MM.1S (cell line): ENCODE data around the gene ACVR1.

Experiments
- DNase-seq: peaks from one replicate; pipeline ENCODE4 v3.0.0-alpha.2; 2015
- H2AFZ ChIP-seq: fragments of 300-600 bp; sonication (generic); 2 replicates; pipeline ENCODE4 v1.6.0; 2016; ENCODE audit warnings: antibody characterized with exemption, low read length
- H3F3A ChIP-seq: fragments of 300-600 bp; sonication (generic); 2 replicates; pipeline ENCODE4 v1.6.1; 2016; ENCODE audit warnings: mild to moderate bottlenecking, antibody characterized with exemption, low read length, moderate library complexity, mixed read lengths; ENCODE audit not compliant: insufficient read depth
- H3K27ac ChIP-seq: fragments of 300-600 bp; sonication (generic); 2 replicates; pipeline ENCODE4 v1.5.1; 2016; ENCODE audit warnings: mild to moderate bottlenecking, low read length
- H3K27me3 ChIP-seq: fragments of 300-600 bp; sonication (generic); replicated peaks from 2 replicates; pipeline ENCODE4 v1.6.0; 2016; ENCODE audit warnings: low read length; ENCODE audit not compliant: insufficient read depth
- H3K36me3 ChIP-seq: fragments of 300-600 bp; sonication (generic); replicated peaks from 2 replicates; pipeline ENCODE4 v1.6.1; 2016; ENCODE audit warnings: mild to moderate bottlenecking, low read length, mixed read lengths; ENCODE audit not compliant: insufficient read depth
- H3K4me1 ChIP-seq: fragments of 300-600 bp; sonication (generic); 2 replicates; pipeline ENCODE4 v1.6.1; 2016; ENCODE audit warnings: low read length, mixed read lengths
- H3K4me2 ChIP-seq: fragments of 300-600 bp; sonication (generic); 2 replicates; pipeline ENCODE4 v1.6.0; 2016; ENCODE audit warnings: low read depth, low read length
- H3K4me3 ChIP-seq: fragments of 300-600 bp; sonication (generic); 2 replicates; pipeline ENCODE4 v1.5.1; 2016; ENCODE audit warnings: low read length, mixed read lengths
- H3K79me2 ChIP-seq: fragments of 300-600 bp; sonication (generic); 2 replicates; pipeline ENCODE4 v1.6.1; 2016; ENCODE audit warnings: mixed run types, low read length, mixed read lengths
- H3K9ac ChIP-seq: fragments of 300-600 bp; sonication (generic); 2 replicates; pipeline ENCODE4 v1.6.1; 2016; ENCODE audit warnings: low read length, mixed read lengths
- H3K9me2 ChIP-seq: fragments of 300-600 bp; sonication (generic); replicated peaks from 2 replicates; pipeline ENCODE4 v1.6.1; 2016; ENCODE audit warnings: mild to moderate bottlenecking, low read length, mixed read lengths; ENCODE audit not compliant: insufficient read depth
- H3K9me3 ChIP-seq: fragments of 300-600 bp; sonication (generic); replicated peaks from 2 replicates; pipeline ENCODE4 v1.6.1; 2016; ENCODE audit warnings: mild to moderate bottlenecking, low read length, mixed read lengths; ENCODE audit not compliant: insufficient read depth
- H4K20me1 ChIP-seq: fragments of 300-600 bp; sonication (generic); 2 replicates; pipeline ENCODE4 v1.6.1; 2016; ENCODE audit warnings: mild to moderate bottlenecking, low read length, moderate library complexity, mixed read lengths; ENCODE audit not compliant: insufficient read depth
- EZH2 ChIP-seq: fragments of 300-600 bp; sonication (generic); optimal IDR thresholded peaks from 2 replicates; pipeline ENCODE3; 2017; ENCODE audit warnings: low read depth, mild to moderate bottlenecking, antibody characterized with exemption, low read length, mixed read lengths
- EZH2phosphoT487 ChIP-seq: fragments of 300-600 bp; sonication (generic); IDR thresholded peaks from 2 replicates; pipeline ENCODE4 v1.6.1; 2018; ENCODE audit warnings: antibody characterized with exemption, low read length
- TF ChIP-seq, protein P1 (sequence below): fragments of 300-600 bp; sonication (generic); IDR thresholded peaks from 2 replicates; pipeline ENCODE4 v1.5.1; 2016; ENCODE audit warnings: antibody characterized with exemption, low read length, mixed read lengths

ACVR1 gene

DNA sequence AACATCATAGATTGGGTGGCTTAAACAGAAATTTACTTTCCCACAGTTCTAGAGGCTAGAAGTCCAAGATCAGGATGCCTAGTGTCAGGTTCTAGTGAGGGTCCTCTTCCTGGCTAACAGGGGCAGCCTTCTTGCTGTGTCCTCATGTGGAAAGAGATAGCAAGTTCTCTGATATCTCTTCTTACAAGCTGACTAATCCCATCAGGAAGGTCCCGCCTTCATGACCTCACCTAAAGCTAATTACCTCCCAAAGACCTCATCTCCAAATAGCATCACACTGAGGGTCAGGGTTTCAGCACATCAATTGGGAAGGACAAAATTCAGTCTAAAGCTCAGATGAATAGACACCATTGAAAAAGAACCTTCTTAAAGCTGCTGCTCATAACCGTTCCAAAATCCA is 22.9 kb downstream of the ACVR1 start:
- Histone ChIP-seq H3K36me3 (no peaks in the 10 kb centered on the region), H4K20me1 (no peaks in the 10 kb centered on the region), H3K4me3 (no peak overlapping the region), H3K4me1 (0 out of 2 replicates have a peak, but pooled peaks cover 6% of the 10 kb centered on the region), H3K27me3 (no peaks in the 10 kb centered on the region), H3K79me2 (no peaks in the 10 kb centered on the region), H3F3A (no peaks in the 10 kb centered on the region), H3K9ac (no peak overlapping the region), H3K9me2 (no peaks in the 10 kb centered on the region), H2AFZ (no peak overlapping the region), H3K4me2 (no peak overlapping the region), H3K27ac (no peak overlapping the region), H3K9me3 (no peaks in the 10 kb centered on the region)
- TF ChIP-seq, protein P1, sequence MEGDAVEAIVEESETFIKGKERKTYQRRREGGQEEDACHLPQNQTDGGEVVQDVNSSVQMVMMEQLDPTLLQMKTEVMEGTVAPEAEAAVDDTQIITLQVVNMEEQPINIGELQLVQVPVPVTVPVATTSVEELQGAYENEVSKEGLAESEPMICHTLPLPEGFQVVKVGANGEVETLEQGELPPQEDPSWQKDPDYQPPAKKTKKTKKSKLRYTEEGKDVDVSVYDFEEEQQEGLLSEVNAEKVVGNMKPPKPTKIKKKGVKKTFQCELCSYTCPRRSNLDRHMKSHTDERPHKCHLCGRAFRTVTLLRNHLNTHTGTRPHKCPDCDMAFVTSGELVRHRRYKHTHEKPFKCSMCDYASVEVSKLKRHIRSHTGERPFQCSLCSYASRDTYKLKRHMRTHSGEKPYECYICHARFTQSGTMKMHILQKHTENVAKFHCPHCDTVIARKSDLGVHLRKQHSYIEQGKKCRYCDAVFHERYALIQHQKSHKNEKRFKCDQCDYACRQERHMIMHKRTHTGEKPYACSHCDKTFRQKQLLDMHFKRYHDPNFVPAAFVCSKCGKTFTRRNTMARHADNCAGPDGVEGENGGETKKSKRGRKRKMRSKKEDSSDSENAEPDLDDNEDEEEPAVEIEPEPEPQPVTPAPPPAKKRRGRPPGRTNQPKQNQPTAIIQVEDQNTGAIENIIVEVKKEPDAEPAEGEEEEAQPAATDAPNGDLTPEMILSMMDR: no peak
- TF ChIP-seq EZH2 (no peak), EZH2phosphoT487 (no peak)
- no peak for DNase-seq

DNA sequence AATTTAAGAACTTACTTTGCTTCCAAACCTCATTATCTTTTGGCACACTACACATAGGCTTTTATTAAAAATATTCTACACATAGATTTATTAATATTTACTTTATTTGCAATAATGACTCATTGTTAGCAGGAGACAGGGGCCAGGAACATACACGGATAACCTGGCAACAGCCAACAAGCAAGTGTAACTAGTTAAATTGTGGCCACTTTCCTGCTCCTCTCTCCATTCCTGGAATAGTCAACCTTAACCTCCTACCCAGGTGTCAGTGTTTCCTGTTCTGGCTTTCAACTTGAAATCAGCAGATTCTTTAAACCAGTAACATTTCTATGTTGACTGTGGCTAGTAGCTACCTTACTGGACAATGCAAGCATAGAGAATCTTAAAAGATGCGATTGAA is 26.5 kb downstream of the ACVR1 start:
- no peak overlapping the region for H2AFZ ChIP-seq
- no peak overlapping the region for H3K4me3 ChIP-seq
- no peaks in the 10 kb centered on the region for H3K9me2 ChIP-seq
- no peaks in the 10 kb centered on the region for H3K27me3 ChIP-seq
- TF ChIP-seq, protein P1: no peak
- TF ChIP-seq EZH2 (no peak), EZH2phosphoT487 (no peak)
- no peaks in the 10 kb centered on the region for H3K79me2 ChIP-seq
- H3K4me2 ChIP-seq: peak overlapping the region; percentile 11; the same call in 1 of the 2 replicates
- H4K20me1 ChIP-seq: no peaks in the 10 kb centered on the region
- 0 out of 2 replicates have a peak, but pooled peaks cover 6% of the 10 kb centered on the region for H3K4me1 ChIP-seq
- H3K9ac ChIP-seq: no peak overlapping the region
- H3F3A ChIP-seq: no peaks in the 10 kb centered on the region
- no peak overlapping the region for H3K27ac ChIP-seq
- DNase-seq: no peak
- H3K9me3 ChIP-seq: no peaks in the 10 kb centered on the region
- no peaks in the 10 kb centered on the region for H3K36me3 ChIP-seq

DNA sequence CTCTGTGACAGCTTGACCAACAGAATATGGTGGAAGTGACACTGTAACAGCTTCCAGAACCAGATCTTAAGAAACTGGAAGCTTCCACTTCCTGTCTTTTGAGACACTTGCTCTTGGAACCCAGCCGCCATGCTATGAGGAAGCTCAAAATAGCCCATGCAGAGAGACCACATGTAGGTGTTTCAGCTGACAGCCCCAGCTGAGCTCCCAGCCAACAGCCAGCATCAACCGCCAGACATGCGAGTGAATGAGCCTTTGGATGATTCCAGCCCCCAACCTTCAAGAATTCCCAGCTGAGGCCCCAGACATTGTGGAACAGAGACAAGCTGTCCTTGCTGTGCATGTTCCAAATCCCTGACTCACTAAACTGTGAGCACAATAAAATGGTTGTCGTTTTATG is 27.9 kb downstream of the ACVR1 start:
- DNase-seq: no peak
- Histone ChIP-seq H3K4me1 (0 out of 2 replicates have a peak, but pooled peaks cover 6% of the 10 kb centered on the region), H3K4me3 (no peak overlapping the region), H2AFZ (no peak overlapping the region), H3K36me3 (no peaks in the 10 kb centered on the region), H3K9ac (no peak overlapping the region), H3K9me2 (no peaks in the 10 kb centered on the region), H3F3A (no peaks in the 10 kb centered on the region), H3K27me3 (no peaks in the 10 kb centered on the region), H4K20me1 (no peaks in the 10 kb centered on the region), H3K79me2 (no peaks in the 10 kb centered on the region), H3K27ac (no peak overlapping the region), H3K9me3 (no peaks in the 10 kb centered on the region), H3K4me2 (no peak overlapping the region)
- TF ChIP-seq EZH2phosphoT487 (no peak), EZH2 (no peak)
- TF ChIP-seq, protein P1: no peak
